Measurements from ENCODE around the gene TPCN1.

The TPCN1 gene

GRCh38 chr12:113195598-113195997 lies 25.7 kb upstream of the TPCN1 start:
- no peak overlapping the region for H3K27ac ChIP-seq (ENCODE audit: insufficient read depth, low read length, poor library complexity, severe bottlenecking)
- no peak for DNase-seq
- H3K27me3 ChIP-seq (replicated peaks; ENCODE audit: control insufficient read depth, insufficient read depth, low read length, poor library complexity, severe bottlenecking) = no peaks in the 10 kb centered on the region
- no peak overlapping the region for H3K4me3 ChIP-seq (ENCODE audit: insufficient read depth, low read depth, low read length, poor library complexity, severe bottlenecking)
- peaks cover 16% of the 10 kb centered on the region for H3K36me3 ChIP-seq (ENCODE audit: control insufficient read depth, insufficient read depth, low read length)
- no peaks in the 10 kb centered on the region for H3K4me1 ChIP-seq (ENCODE audit: control insufficient read depth, insufficient read depth, low read length, poor library complexity, severe bottlenecking)
- H3K9me3 ChIP-seq (ENCODE audit: control insufficient read depth, low read length) = no peaks in the 10 kb centered on the region

GRCh38 chr12:113196582-113196981 lies 24.7 kb upstream of the TPCN1 start:
- Histone ChIP-seq H3K4me3 (ENCODE audit: insufficient read depth, low read depth, low read length, poor library complexity, severe bottlenecking) (no peak overlapping the region), H3K27ac (ENCODE audit: insufficient read depth, low read length, poor library complexity, severe bottlenecking) (no peak overlapping the region), H3K9me3 (ENCODE audit: control insufficient read depth, low read length) (no peaks in the 10 kb centered on the region), H3K4me1 (ENCODE audit: control insufficient read depth, insufficient read depth, low read length, poor library complexity, severe bottlenecking) (no peaks in the 10 kb centered on the region), H3K27me3 (replicated peaks; ENCODE audit: control insufficient read depth, insufficient read depth, low read length, poor library complexity, severe bottlenecking) (no peaks in the 10 kb centered on the region), H3K36me3 (ENCODE audit: control insufficient read depth, insufficient read depth, low read length) (peaks cover 8% of the 10 kb centered on the region)
- DNase-seq = no peak

- no peaks in the 10 kb centered on the region for H3K27me3 ChIP-seq (replicated peaks; ENCODE audit: control insufficient read depth, insufficient read depth, low read length, poor library complexity, severe bottlenecking)
- H3K4me3 ChIP-seq (ENCODE audit: insufficient read depth, low read depth, low read length, poor library complexity, severe bottlenecking) = no peak overlapping the region
- H3K36me3 ChIP-seq (ENCODE audit: control insufficient read depth, insufficient read depth, low read length) = peaks cover 5% of the 10 kb centered on the region
- peak in 2 of 3 donors; percentile 27 to 30 for DNase-seq
- H3K9me3 ChIP-seq (ENCODE audit: control insufficient read depth, low read length) = no peaks in the 10 kb centered on the region
- no peak overlapping the region for H3K27ac ChIP-seq (ENCODE audit: insufficient read depth, low read length, poor library complexity, severe bottlenecking)
- no peaks in the 10 kb centered on the region for H3K4me1 ChIP-seq (ENCODE audit: control insufficient read depth, insufficient read depth, low read length, poor library complexity, severe bottlenecking)
Observed at GRCh38 chr12:113196990-113197389, 24.3 kb upstream of the TPCN1 start.

GRCh38 chr12:113197518-113198077 lies 23.7 kb upstream of the TPCN1 start:
- H3K4me3 ChIP-seq (ENCODE audit: insufficient read depth, low read depth, low read length, poor library complexity, severe bottlenecking) = no peak overlapping the region

GRCh38 chr12:113198296-113198695 lies 23.0 kb upstream of the TPCN1 start:
- no peak overlapping the region for H3K27ac ChIP-seq (ENCODE audit: insufficient read depth, low read length, poor library complexity, severe bottlenecking)
- H3K4me1 ChIP-seq (ENCODE audit: control insufficient read depth, insufficient read depth, low read length, poor library complexity, severe bottlenecking) = no peaks in the 10 kb centered on the region
- no peaks in the 10 kb centered on the region for H3K36me3 ChIP-seq (ENCODE audit: control insufficient read depth, insufficient read depth, low read length)
- DNase-seq = no peak
- H3K9me3 ChIP-seq (ENCODE audit: control insufficient read depth, low read length) = no peaks in the 10 kb centered on the region
- H3K4me3 ChIP-seq (ENCODE audit: insufficient read depth, low read depth, low read length, poor library complexity, severe bottlenecking) = no peak overlapping the region
- H3K27me3 ChIP-seq (replicated peaks; ENCODE audit: control insufficient read depth, insufficient read depth, low read length, poor library complexity, severe bottlenecking) = no peaks in the 10 kb centered on the region

More at GRCh38 chr12:113197518-113198077, 23.7 kb upstream of the TPCN1 start:
- DNase-seq = no peak
- no peaks in the 10 kb centered on the region for H3K36me3 ChIP-seq (ENCODE audit: control insufficient read depth, insufficient read depth, low read length)
- no peaks in the 10 kb centered on the region for H3K27me3 ChIP-seq (replicated peaks; ENCODE audit: control insufficient read depth, insufficient read depth, low read length, poor library complexity, severe bottlenecking)
- H3K9me3 ChIP-seq (ENCODE audit: control insufficient read depth, low read length) = no peaks in the 10 kb centered on the region
- no peaks in the 10 kb centered on the region for H3K4me1 ChIP-seq (ENCODE audit: control insufficient read depth, insufficient read depth, low read length, poor library complexity, severe bottlenecking)
- H3K27ac ChIP-seq (ENCODE audit: insufficient read depth, low read length, poor library complexity, severe bottlenecking) = no peak overlapping the region

GRCh38 chr12:113200021-113200797 lies 21.1 kb upstream of the TPCN1 start:
- Histone ChIP-seq H3K36me3 (ENCODE audit: control insufficient read depth, insufficient read depth, low read length) (no peaks in the 10 kb centered on the region), H3K4me1 (ENCODE audit: control insufficient read depth, insufficient read depth, low read length, poor library complexity, severe bottlenecking) (no peaks in the 10 kb centered on the region), H3K9me3 (ENCODE audit: control insufficient read depth, low read length) (no peaks in the 10 kb centered on the region), H3K27me3 (replicated peaks; ENCODE audit: control insufficient read depth, insufficient read depth, low read length, poor library complexity, severe bottlenecking) (no peaks in the 10 kb centered on the region), H3K4me3 (ENCODE audit: insufficient read depth, low read depth, low read length, poor library complexity, severe bottlenecking) (no peak overlapping the region), H3K27ac (ENCODE audit: insufficient read depth, low read length, poor library complexity, severe bottlenecking) (no peak overlapping the region)
- DNase-seq = no peak

- no peaks in the 10 kb centered on the region for H3K4me1 ChIP-seq (ENCODE audit: control insufficient read depth, insufficient read depth, low read length, poor library complexity, severe bottlenecking)
- H3K36me3 ChIP-seq (ENCODE audit: control insufficient read depth, insufficient read depth, low read length) = no peaks in the 10 kb centered on the region
- H3K27ac ChIP-seq (ENCODE audit: insufficient read depth, low read length, poor library complexity, severe bottlenecking) = no peak overlapping the region
- H3K9me3 ChIP-seq (ENCODE audit: control insufficient read depth, low read length) = no peaks in the 10 kb centered on the region
- no peak overlapping the region for H3K4me3 ChIP-seq (ENCODE audit: insufficient read depth, low read depth, low read length, poor library complexity, severe bottlenecking)
- DNase-seq = no peak
- H3K27me3 ChIP-seq (replicated peaks; ENCODE audit: control insufficient read depth, insufficient read depth, low read length, poor library complexity, severe bottlenecking) = no peaks in the 10 kb centered on the region
Observed at GRCh38 chr12:113201187-113202177, 19.8 kb upstream of the TPCN1 start.

GRCh38 chr12:113202300-113203075 lies 18.8 kb upstream of the TPCN1 start:
- Histone ChIP-seq H3K4me3 (ENCODE audit: insufficient read depth, low read depth, low read length, poor library complexity, severe bottlenecking) (no peak overlapping the region), H3K36me3 (ENCODE audit: control insufficient read depth, insufficient read depth, low read length) (no peaks in the 10 kb centered on the region), H3K27me3 (replicated peaks; ENCODE audit: control insufficient read depth, insufficient read depth, low read length, poor library complexity, severe bottlenecking) (no peaks in the 10 kb centered on the region), H3K27ac (ENCODE audit: insufficient read depth, low read length, poor library complexity, severe bottlenecking) (no peak overlapping the region), H3K4me1 (ENCODE audit: control insufficient read depth, insufficient read depth, low read length, poor library complexity, severe bottlenecking) (no peaks in the 10 kb centered on the region), H3K9me3 (ENCODE audit: control insufficient read depth, low read length) (no peaks in the 10 kb centered on the region)
- no peak for DNase-seq

- no peaks in the 10 kb centered on the region for H3K27me3 ChIP-seq (replicated peaks; ENCODE audit: control insufficient read depth, insufficient read depth, low read length, poor library complexity, severe bottlenecking)
- no peaks in the 10 kb centered on the region for H3K9me3 ChIP-seq (ENCODE audit: control insufficient read depth, low read length)
- no peaks in the 10 kb centered on the region for H3K36me3 ChIP-seq (ENCODE audit: control insufficient read depth, insufficient read depth, low read length)
- no peak for DNase-seq
- H3K27ac ChIP-seq (ENCODE audit: insufficient read depth, low read length, poor library complexity, severe bottlenecking) = no peak overlapping the region
- H3K4me3 ChIP-seq (ENCODE audit: insufficient read depth, low read depth, low read length, poor library complexity, severe bottlenecking) = no peak overlapping the region
- peaks cover 14% of the 10 kb centered on the region for H3K4me1 ChIP-seq (ENCODE audit: control insufficient read depth, insufficient read depth, low read length, poor library complexity, severe bottlenecking)
Observed at GRCh38 chr12:113203852-113204760, 17.2 kb upstream of the TPCN1 start.

Measured in effector memory CD4-positive, alpha-beta T cell (primary cell).